Measurements from ENCODE around the gene S100A13. TPM values are rescaled to one million over a fixed set of nuclear protein-coding genes. Genes with fewer than 3 reads are reported as not detected.
A peak's percentile ranks its signal among the peaks of the same experiment; 100 is the strongest.

Gene S100A13
- total RNA-seq, 2 experiments from 2014 or later, result 5.7 to 5.9 TPM

DNA sequence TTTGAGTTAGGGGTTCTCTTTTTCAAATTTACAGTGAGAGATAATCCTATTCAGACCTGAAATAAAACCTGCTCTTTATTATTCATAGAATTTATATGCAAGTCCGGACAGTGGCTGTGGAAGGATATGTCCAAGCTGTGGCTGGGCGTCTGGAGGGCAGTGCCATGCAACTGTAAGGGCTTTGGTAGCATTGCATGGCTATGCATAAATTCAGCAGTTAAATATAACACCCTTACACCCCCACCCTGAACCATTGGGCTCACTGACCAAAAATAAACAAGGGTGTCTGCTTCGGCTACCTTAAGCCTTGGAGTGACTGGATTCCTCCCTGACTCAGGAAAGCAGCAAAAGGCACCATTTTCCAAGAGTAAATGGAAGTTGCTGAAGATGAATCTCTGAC is 12.0 kb upstream of the S100A13 start:
- Mint-ChIP-seq H3K27ac (no peak overlapping the region), H3K27me3 (no peaks in the 10 kb centered on the region), H3K4me3 (no peak overlapping the region), H3K9me3 (no peaks in the 10 kb centered on the region), H3K36me3 (peaks cover 62% of the 10 kb centered on the region), H3K4me1 (peaks cover 36% of the 10 kb centered on the region)
- DNase-seq, result no peak

DNA sequence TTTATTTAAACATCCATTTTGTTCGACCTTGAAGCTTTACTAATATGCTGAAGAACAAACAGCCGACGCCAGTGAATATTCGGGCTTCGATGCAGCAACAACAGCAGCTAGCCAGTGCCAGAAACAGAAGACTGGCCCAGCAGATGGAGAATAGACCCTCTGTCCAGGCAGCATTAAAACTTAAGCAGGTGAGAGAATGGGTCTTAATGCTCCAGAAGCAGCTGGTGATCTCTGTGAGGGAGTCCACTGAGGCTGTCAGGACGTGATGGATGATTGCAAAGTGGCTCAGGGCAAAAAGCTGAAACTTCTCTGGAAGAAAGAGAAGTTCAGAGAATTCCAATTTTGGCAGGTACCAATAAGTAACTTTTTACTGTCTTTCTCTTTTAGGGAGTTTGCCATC is 11.0 kb upstream of the S100A13 start:
- Mint-ChIP-seq H3K4me3 (no peak overlapping the region), H3K36me3 (peaks cover 59% of the 10 kb centered on the region), H3K27me3 (no peaks in the 10 kb centered on the region), H3K4me1 (peaks cover 31% of the 10 kb centered on the region), H3K27ac (no peak overlapping the region), H3K9me3 (no peaks in the 10 kb centered on the region)
- no peak for DNase-seq

DNA sequence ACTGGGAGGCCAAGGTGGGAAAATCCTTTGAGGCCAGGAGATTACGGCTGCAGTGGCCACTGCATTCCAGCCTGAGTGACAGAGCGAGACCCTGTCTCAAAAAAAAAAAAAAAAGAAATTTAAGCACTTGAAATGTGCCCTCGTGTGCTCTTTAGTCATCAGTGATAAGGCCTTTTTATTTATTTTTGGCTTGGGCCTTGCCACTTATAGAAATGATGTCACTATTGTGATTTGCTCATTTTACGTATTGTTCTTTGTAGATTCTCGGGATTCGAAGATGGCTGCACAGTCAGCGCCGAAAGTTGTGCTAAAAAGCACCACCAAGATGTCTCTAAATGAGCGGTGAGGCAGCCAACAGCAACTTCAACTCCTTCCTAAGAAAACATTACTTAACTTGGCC is 9.0 kb upstream of the S100A13 start:
- Mint-ChIP-seq H3K9me3 (no peaks in the 10 kb centered on the region), H3K4me1 (peaks cover 31% of the 10 kb centered on the region), H3K27ac (peak overlapping the region; percentile 97), H3K36me3 (peaks cover 49% of the 10 kb centered on the region), H3K27me3 (no peaks in the 10 kb centered on the region), H3K4me3 (peak overlapping the region; percentile 94)
- DNase-seq, result no peak

- Mint-ChIP-seq H3K9me3 (no peaks in the 10 kb centered on the region), H3K4me3 (peak overlapping the region; percentile 94), H3K4me1 (peaks cover 28% of the 10 kb centered on the region), H3K36me3 (peaks cover 46% of the 10 kb centered on the region), H3K27me3 (no peaks in the 10 kb centered on the region), H3K27ac (peak overlapping the region; percentile 97)
- DNase-seq, result no peak
Measured at GRCh38 chr1:153635872-153636271, 8.6 kb upstream of the S100A13 start.

- no peaks in the 10 kb centered on the region for H3K27me3 Mint-ChIP-seq
- peak; percentile 95 for DNase-seq
- H3K4me3 Mint-ChIP-seq, result peak within 1 kb of the TSS; percentile 94
- H3K27ac Mint-ChIP-seq, result peak within 1 kb of the TSS; percentile 97
- H3K36me3 Mint-ChIP-seq, result peaks cover 40% of the 10 kb centered on the region
- no peaks in the 10 kb centered on the region for H3K9me3 Mint-ChIP-seq
- H3K4me1 Mint-ChIP-seq, result peaks cover 28% of the 10 kb centered on the region
Measured at GRCh38 chr1:153633754-153634665, 6.7 kb upstream of the S100A13 start, which contains the start of gene CHTOP. TSS of gene CHTOP (plus strand) at chr1:153634066. CDS start at chr1:153636589, 2,523 bp downstream.

DNA sequence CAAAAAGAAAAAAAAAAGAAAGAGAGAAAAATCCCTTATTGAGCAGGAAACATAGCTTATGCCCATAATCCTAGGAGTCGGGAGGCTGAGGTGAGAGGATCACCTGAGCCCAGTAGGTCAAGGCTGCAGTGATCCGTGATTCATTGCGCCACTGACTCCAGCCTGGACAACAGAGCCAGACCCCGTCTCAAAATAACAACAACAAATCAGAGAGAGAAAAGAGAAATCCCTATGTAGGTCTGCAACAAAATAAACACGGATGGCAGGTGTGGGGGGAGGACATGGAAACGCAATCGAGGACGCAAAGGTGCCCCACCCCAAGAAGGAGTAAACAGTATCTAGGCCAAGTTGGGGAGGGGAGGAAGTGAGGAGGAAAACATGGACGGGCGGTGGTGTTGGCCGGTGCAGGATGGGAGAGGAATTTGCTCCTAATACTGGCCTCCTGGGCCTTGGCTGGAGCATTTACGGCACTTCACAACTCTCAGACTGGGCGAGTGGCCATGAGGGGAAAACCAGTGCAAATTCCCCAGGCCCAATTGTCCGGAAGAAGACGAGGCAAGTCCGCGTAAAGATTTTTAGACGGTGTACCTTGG is 6.0 kb upstream of the S100A13 start:
- Mint-ChIP-seq H3K4me1 (peaks cover 26% of the 10 kb centered on the region), H3K36me3 (peaks cover 39% of the 10 kb centered on the region), H3K27ac (peak overlapping the region; percentile 97), H3K4me3 (peak overlapping the region; percentile 94), H3K9me3 (no peaks in the 10 kb centered on the region), H3K27me3 (no peaks in the 10 kb centered on the region)
- DNase-seq, result no peak

GRCh38 chr1:153631047-153632022 is 4.0 kb upstream of the S100A13 start:
- H3K4me1 Mint-ChIP-seq, result peaks cover 13% of the 10 kb centered on the region
- H3K27ac Mint-ChIP-seq, result peak overlapping the region; percentile 54
- peaks cover 5% of the 10 kb centered on the region for H3K27me3 Mint-ChIP-seq
- no peak for DNase-seq
- no peak overlapping the region for H3K4me3 Mint-ChIP-seq
- no peaks in the 10 kb centered on the region for H3K9me3 Mint-ChIP-seq
- peaks cover 24% of the 10 kb centered on the region for H3K36me3 Mint-ChIP-seq

DNA sequence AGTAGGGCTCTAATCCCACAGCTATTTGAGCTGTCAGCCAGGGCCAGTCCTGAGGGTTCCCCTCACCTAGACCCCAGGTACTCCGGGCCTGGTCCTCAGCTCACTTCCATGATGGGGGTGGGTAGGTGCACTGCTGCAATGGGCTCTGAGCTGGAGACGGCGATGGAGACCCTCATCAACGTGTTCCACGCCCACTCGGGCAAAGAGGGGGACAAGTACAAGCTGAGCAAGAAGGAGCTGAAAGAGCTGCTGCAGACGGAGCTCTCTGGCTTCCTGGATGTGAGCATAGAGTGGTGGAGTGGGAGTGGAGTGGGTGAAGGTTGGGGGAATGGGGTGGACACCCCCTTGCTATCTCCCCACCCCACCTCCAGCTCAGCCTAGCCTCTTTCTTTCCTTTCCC is 3.1 kb upstream of the S100A13 start:
- Mint-ChIP-seq H3K4me1 (peaks cover 10% of the 10 kb centered on the region), H3K36me3 (peaks cover 16% of the 10 kb centered on the region), H3K27me3 (peaks cover 5% of the 10 kb centered on the region), H3K9me3 (no peaks in the 10 kb centered on the region), H3K4me3 (no peak overlapping the region), H3K27ac (no peak overlapping the region)
- DNase-seq, result no peak

- no peak for DNase-seq
- Mint-ChIP-seq H3K4me1 (peaks cover 10% of the 10 kb centered on the region), H3K9me3 (no peaks in the 10 kb centered on the region), H3K27ac (no peak overlapping the region), H3K36me3 (peaks cover 14% of the 10 kb centered on the region), H3K4me3 (no peak overlapping the region), H3K27me3 (peaks cover 5% of the 10 kb centered on the region)
Measured at GRCh38 chr1:153629971-153630370, 2.7 kb upstream of the S100A13 start.

DNA sequence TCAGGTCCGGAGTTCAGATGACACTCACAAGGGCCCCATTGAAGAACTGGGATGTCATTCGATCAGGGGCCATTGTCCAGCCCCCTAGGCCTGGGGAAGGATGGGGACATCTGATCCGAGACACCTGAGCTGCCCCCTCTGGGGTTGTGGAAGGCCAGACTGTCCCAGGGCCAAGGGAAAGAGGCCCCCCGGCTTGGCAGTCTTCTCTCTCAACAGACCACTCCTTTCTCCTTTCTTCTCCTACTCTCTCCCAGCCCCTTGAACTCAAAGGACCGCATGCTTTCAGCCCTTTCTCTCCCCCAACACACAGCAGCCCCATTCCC is 2.0 kb upstream of the S100A13 start:
- H3K36me3 Mint-ChIP-seq, result peaks cover 10% of the 10 kb centered on the region
- H3K4me1 Mint-ChIP-seq, result peaks cover 10% of the 10 kb centered on the region
- no peaks in the 10 kb centered on the region for H3K9me3 Mint-ChIP-seq
- no peak for DNase-seq
- peaks cover 5% of the 10 kb centered on the region for H3K27me3 Mint-ChIP-seq
- H3K27ac Mint-ChIP-seq, result no peak overlapping the region
- H3K4me3 Mint-ChIP-seq, result no peak overlapping the region

- peaks cover 6% of the 10 kb centered on the region for H3K36me3 Mint-ChIP-seq
- H3K27me3 Mint-ChIP-seq, result peaks cover 5% of the 10 kb centered on the region
- no peaks in the 10 kb centered on the region for H3K9me3 Mint-ChIP-seq
- no peak for DNase-seq
- no peak overlapping the region for H3K27ac Mint-ChIP-seq
- H3K4me3 Mint-ChIP-seq, result no peak overlapping the region
- peaks cover 10% of the 10 kb centered on the region for H3K4me1 Mint-ChIP-seq
Measured at GRCh38 chr1:153628638-153629342, 1.5 kb upstream of the S100A13 start.

- Mint-ChIP-seq H3K27me3 (peaks cover 5% of the 10 kb centered on the region), H3K9me3 (no peaks in the 10 kb centered on the region)
Measured at GRCh38 chr1:153627715-153628626, 666 bp upstream of the S100A13 start, which contains the start of gene S100A1. TSS of gene S100A1 (plus strand) at chr1:153628434. CDS start at chr1:153630522, 2,088 bp downstream.

GRCh38 chr1:153626477-153626903 is 815 bp downstream of the S100A13 start:
- Mint-ChIP-seq H3K4me1 (peaks cover 2% of the 10 kb centered on the region), H3K27me3 (peaks cover 5% of the 10 kb centered on the region), H3K4me3 (no peak overlapping the region), H3K27ac (peak overlapping the region; percentile 46), H3K36me3 (no peaks in the 10 kb centered on the region), H3K9me3 (no peaks in the 10 kb centered on the region)
- no peak for DNase-seq

More at GRCh38 chr1:153627715-153628626, 666 bp upstream of the S100A13 start, which contains the start of gene S100A1:
- no peak within 1 kb of the TSS for H3K27ac Mint-ChIP-seq
- peaks cover 3% of the 10 kb centered on the region for H3K36me3 Mint-ChIP-seq
- H3K4me1 Mint-ChIP-seq, result peaks cover 5% of the 10 kb centered on the region
- no peak within 1 kb of the TSS for H3K4me3 Mint-ChIP-seq
- no peak for DNase-seq

Data from activated naive CD8-positive, alpha-beta T cell treated with anti-CD3 and anti-CD28 coated beads for 36 hours (primary cell).